OCI-M2 (cell line): ENCODE data around the gene BIRC3.
"Not testable (repeated sequence)": the region's sequence is repeated elsewhere in the genome, so short reads cannot be mapped to it uniquely, and the experiment has no call there.

Source experiments
- DNase-seq: peaks from one replicate; lab custom pipeline; 2025; ENCODE audit not compliant: unreplicated experiment; lab: John Stamatoyannopoulos, UW

Gene BIRC3

GRCh38 chr11:102323542-102324251, 6.4 kb downstream of the BIRC3 start:
- DNase-seq = no peak

GRCh38 chr11:102325088-102325487, 7.8 kb downstream of the BIRC3 start:
- DNase-seq = no peak

- no peak for DNase-seq
These were observed 11.5 kb downstream of the BIRC3 start for GRCh38 chr11:102328748-102329147.

- DNase-seq = no peak
These were observed 12.9 kb downstream of the BIRC3 start for GRCh38 chr11:102330231-102330630.

- no peak for DNase-seq
These were observed 14.1 kb downstream of the BIRC3 start for GRCh38 chr11:102331341-102331740.

GRCh38 chr11:102332611-102332994, 15.3 kb downstream of the BIRC3 start:
- no peak for DNase-seq

- DNase-seq = no peak
These were observed 21.3 kb downstream of the BIRC3 start for GRCh38 chr11:102338479-102339010.

GRCh38 chr11:102341311-102341710, 24.0 kb downstream of the BIRC3 start:
- not testable (repeated sequence) for DNase-seq

GRCh38 chr11:102341844-102342318, 24.6 kb downstream of the BIRC3 start:
- no peak for DNase-seq

- no peak for DNase-seq
These were observed 26.5 kb downstream of the BIRC3 start for GRCh38 chr11:102343809-102344208.

- no peak for DNase-seq
These were observed 28.6 kb downstream of the BIRC3 start for GRCh38 chr11:102345904-102346303.

- no peak for DNase-seq
These were observed 29.1 kb downstream of the BIRC3 start for GRCh38 chr11:102346456-102346747.

GRCh38 chr11:102346748-102347461, 29.6 kb downstream of the BIRC3 start, which contains the start of gene BIRC2:
TSS of gene BIRC2 (plus strand) at chr11:102347214. CDS start at chr11:102349855, 2,641 bp downstream.
- peak; percentile 36 for DNase-seq

- no peak for DNase-seq
These were observed 30.4 kb downstream of the BIRC3 start for GRCh38 chr11:102347462-102348370.

- DNase-seq = no peak
These were observed 39.8 kb downstream of the BIRC3 start for GRCh38 chr11:102357116-102357515.

GRCh38 chr11:102359372-102359771, 42.1 kb downstream of the BIRC3 start:
- DNase-seq = no peak

- no peak for DNase-seq
These were observed 43.4 kb downstream of the BIRC3 start for GRCh38 chr11:102360681-102361080.

- DNase-seq = no peak
These were observed 44.1 kb downstream of the BIRC3 start for GRCh38 chr11:102361086-102362031.

GRCh38 chr11:102364991-102365390, 47.7 kb downstream of the BIRC3 start:
- no peak for DNase-seq

- no peak for DNase-seq
These were observed 50.1 kb downstream of the BIRC3 start for GRCh38 chr11:102367364-102367763.
